Liver (tissue), 9 donors: ENCODE measurements around the gene PPL. TPM values are rescaled to one million over a fixed set of nuclear protein-coding genes. Genes with fewer than 3 reads are reported as not detected.

Experiments
- DNase-seq: peaks from one replicate; pipeline ENCODE4 v3.0.0-alpha.2; 2017; ENCODE audit warnings: low spot score
- H3K27ac ChIP-seq, 2 donors: one replicate each; pipeline ENCODE4 v1.7.0; 2013; ENCODE audit warnings: inconsistent platforms in 2 of 2, low read length in 2 of 2, control low read depth in 1 of 2, low read depth in 1 of 2, mild to moderate bottlenecking in 1 of 2
- H3K27me3 ChIP-seq, 4 donors: one replicate each; pipeline versions ENCODE4 v1.6.1 to v1.7.0; 2013; ENCODE audit warnings: low read length in 3 of 4, inconsistent platforms in 1 of 4, mild to moderate bottlenecking in 1 of 4, moderate library complexity in 1 of 4; ENCODE audit not compliant: control insufficient read depth in 4 of 4, insufficient read depth in 4 of 4
- H3K36me3 ChIP-seq, 4 donors: one replicate each; pipeline versions ENCODE4 v1.6.1 to v1.7.0; 2013; ENCODE audit warnings: low read length in 3 of 4, mild to moderate bottlenecking in 3 of 4, low read depth in 1 of 4, moderate library complexity in 1 of 4; ENCODE audit not compliant: control insufficient read depth in 4 of 4, insufficient read depth in 3 of 4
- H3K4me1 ChIP-seq, 4 donors: one replicate each; pipeline versions ENCODE4 v1.6.1 to v1.7.0; 2013; ENCODE audit warnings: low read length in 3 of 4, mild to moderate bottlenecking in 3 of 4, moderate library complexity in 1 of 4; ENCODE audit not compliant: control insufficient read depth in 4 of 4, insufficient read depth in 4 of 4
- H3K4me3 ChIP-seq, 3 donors: one replicate each; pipeline versions ENCODE4 v1.6.1 to v1.7.0; 2013; ENCODE audit warnings: low read length in 3 of 3, control low read depth in 1 of 3, low read depth in 1 of 3, mild to moderate bottlenecking in 1 of 3
- H3K9ac ChIP-seq, 2 donors: one replicate each; pipeline ENCODE4 v1.7.0; 2013; ENCODE audit warnings: low read length in 2 of 2, mild to moderate bottlenecking in 2 of 2, moderate library complexity in 2 of 2, control low read depth in 1 of 2, low read depth in 1 of 2
- H3K9me3 ChIP-seq, 4 donors: one replicate each; pipeline versions ENCODE4 v1.6.1 to v1.7.0; 2013; ENCODE audit warnings: low read length in 3 of 4; ENCODE audit not compliant: control insufficient read depth in 4 of 4
- CTCF ChIP-seq: fragments of 150-350 bp; IDR thresholded peaks from 2 replicates; pipeline ENCODE4 v1.5.1; 2017; ENCODE audit warnings: improper control_type of control experiment, low read depth, low read length; ENCODE audit not compliant: missing input control
- GABPA ChIP-seq, 2 donors: IDR thresholded peaks in 1 of 2; conservative IDR thresholded peaks in 1 of 2; 2 replicates each; pipeline ENCODE4 v1.6.1; 2016; ENCODE audit warnings: antibody characterized with exemption in 2 of 2, mild to moderate bottlenecking in 1 of 2, moderate library complexity in 1 of 2
- HNF4A ChIP-seq, 2 donors: conservative IDR thresholded peaks; 2 replicates each; pipeline ENCODE4 v1.6.1; 2016; ENCODE audit warnings: antibody characterized with exemption in 2 of 2, mild to moderate bottlenecking in 2 of 2
- HNF4G ChIP-seq: IDR thresholded peaks from 2 replicates; pipeline ENCODE4 v1.6.1; 2016; ENCODE audit warnings: antibody characterized with exemption
- JUND ChIP-seq, 2 donors: IDR thresholded peaks; 2 replicates each; pipeline ENCODE4 v1.6.1; 2016; ENCODE audit warnings: antibody characterized with exemption in 2 of 2
- MAX ChIP-seq: IDR thresholded peaks from 2 replicates; pipeline ENCODE4 v1.6.1; 2016; ENCODE audit warnings: antibody characterized with exemption
- SP1 ChIP-seq: IDR thresholded peaks from 2 replicates; pipeline ENCODE4 v1.6.1; 2018; ENCODE audit warnings: antibody characterized with exemption, mild to moderate bottlenecking
- ZBTB33 ChIP-seq: IDR thresholded peaks from 2 replicates; pipeline ENCODE4 v1.6.1; 2016; ENCODE audit warnings: antibody characterized with exemption
- WGBS: extraction: QIAGEN DNeasy Blood & Tissue Kit; methylation state at CpG from one replicate; pipeline ENCODE4 v1.1.7; 2013; 5-methylcytosine and 5-hydroxymethylcytosine counted together
- polyA plus RNA-seq, 2 donors: library from polyadenylated mRNA; stranded (reverse) in 1 of 2; unstranded in 1 of 2; fragments of 200-250 nt in 1 of 2; fragments of >200 nt in 1 of 2; fragmentation: Nextera tagmentation in 1 of 2; extraction: Ambion mirVana in 1 of 2; gene quantifications; one replicate each; pipeline versions ENCODE4 v1.2.1 to v1.2.3, GENCODE V29; 2013 to 2015
- total RNA-seq, 2 donors: library from RNA; depleted of rRNA; stranded (reverse); fragments of >200 nt; gene quantifications; one replicate each; pipeline ENCODE4 v1.2.3, GENCODE V29; 2014
- donor health status: healthy.
- donor health status: healthy.
- donor health status: healthy.
- donor health status: healthy.
- donor health status: healthy.

Gene PPL
- total and polyA plus RNA-seq, 4 donors: 2.1 to 26.0 (median 6.1) TPM

GRCh38 chr16:4876646-4877379 lies 60.1 kb downstream of the PPL start (continued):
- TF ChIP-seq CTCF (no peak), MAX (no peak)

GRCh38 chr16:4874666-4875065 lies 62.3 kb downstream of the PPL start:
- no peak overlapping the region for H3K9ac ChIP-seq
- DNase-seq: no peak
- WGBS: 79% methylated on average over 8 of the region's 8 CpGs
- H3K27ac ChIP-seq: no peak overlapping the region
- no peak for TF ChIP-seq MAX
- H3K4me3 ChIP-seq: no peak overlapping the region
- H3K27me3 ChIP-seq: no peaks in the 10 kb centered on the region
- peaks cover 18 to 87% (median 66%) of the 10 kb centered on the region in 4 donors for H3K36me3 ChIP-seq
- no peaks in the 10 kb centered on the region for H3K4me1 ChIP-seq
- no peaks in the 10 kb centered on the region for H3K9me3 ChIP-seq

GRCh38 chr16:4873091-4873490 lies 63.9 kb downstream of the PPL start:
- WGBS: 86% methylated on average over 3 of the region's 3 CpGs
- TF ChIP-seq HNF4G: no peak
- TF ChIP-seq SP1: no peak
- H3K27me3 ChIP-seq: no peaks in the 10 kb centered on the region
- no peak overlapping the region for H3K4me3 ChIP-seq
- H3K36me3 ChIP-seq: peaks cover 16 to 79% (median 61%) of the 10 kb centered on the region in 4 donors
- DNase-seq: no peak
- H3K4me1 ChIP-seq: peaks cover 3 to 15% (median 14%) of the 10 kb centered on the region in 4 donors
- H3K27ac ChIP-seq: no peak overlapping the region
- H3K9me3 ChIP-seq: no peaks in the 10 kb centered on the region
- H3K9ac ChIP-seq: no peak overlapping the region

DNA sequence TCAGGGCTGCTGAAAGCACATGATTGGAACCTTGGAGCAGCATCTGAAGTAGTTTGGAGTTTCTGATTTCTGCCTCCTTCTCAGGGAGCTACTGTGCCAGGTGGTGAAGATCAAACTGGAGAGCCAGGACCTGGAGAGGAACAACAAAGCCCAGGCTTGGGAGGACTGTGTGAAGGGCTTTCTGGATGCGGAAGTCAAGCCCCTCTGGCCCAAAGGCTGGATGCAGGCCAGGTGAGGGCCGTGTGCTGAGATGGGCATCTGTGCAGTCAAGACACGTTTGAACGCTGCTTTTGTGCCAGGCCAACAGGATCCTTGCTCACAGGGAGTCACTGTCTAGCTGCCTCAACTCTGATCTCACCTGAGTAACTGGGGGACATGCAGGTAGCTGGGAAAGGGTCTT lies 65.9 kb downstream of the PPL start:
- 93% methylated on average over 4 of the region's 4 CpGs for WGBS
- Histone ChIP-seq H3K9ac (no peak overlapping the region), H3K9me3 (no peaks in the 10 kb centered on the region), H3K27ac (no peak overlapping the region), H3K36me3 (peaks cover 14 to 60% (median 52%) of the 10 kb centered on the region in 4 donors), H3K4me3 (no peak overlapping the region), H3K4me1 (peaks cover 7 to 26% (median 22%) of the 10 kb centered on the region in 4 donors), H3K27me3 (no peaks in the 10 kb centered on the region)
- DNase-seq: no peak
- TF ChIP-seq JUND (IDR thresholded peaks at IDR 0.05): no peak

DNA sequence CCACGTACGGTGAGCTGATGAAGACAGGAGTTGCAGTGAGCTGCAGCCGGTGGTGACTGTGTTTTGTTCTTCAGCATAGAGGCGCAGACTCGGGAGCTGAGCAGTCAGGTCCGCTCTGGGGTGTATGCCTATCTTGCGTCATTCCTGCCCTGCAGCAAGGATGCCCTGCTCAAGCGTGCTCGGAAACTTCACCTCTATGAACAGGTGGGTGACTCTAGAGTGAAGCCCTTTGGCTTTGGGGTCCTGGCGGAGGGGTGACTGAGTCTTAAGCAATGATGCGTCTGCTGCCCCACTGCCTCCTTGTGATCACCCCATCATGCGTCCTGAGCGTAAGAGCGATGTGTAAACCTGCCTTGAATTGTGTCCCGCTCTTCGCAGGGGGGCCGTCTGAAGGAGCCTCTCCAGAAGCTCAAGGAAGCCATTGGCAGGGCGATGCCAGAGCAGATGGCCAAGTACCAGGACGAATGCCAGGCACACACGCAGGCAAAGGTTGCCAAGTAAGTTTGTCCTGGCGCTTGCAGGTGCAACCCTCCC lies 66.7 kb downstream of the PPL start:
- WGBS: 94% methylated on average over 21 of the region's 21 CpGs
- DNase-seq: no peak
- TF ChIP-seq MAX (no peak), JUND (IDR thresholded peaks at IDR 0.05) (no peak), CTCF (no peak), HNF4A (conservative IDR thresholded peaks at IDR 0.05) (no peak), GABPA (IDR thresholded peaks at IDR 0.05 in 1 of 2, conservative IDR thresholded peaks at IDR 0.05 in 1 of 2) (no peak), ZBTB33 (no peak)

More for the DNA sequence above, 66.7 kb downstream of the PPL start:
- H3K36me3 ChIP-seq: peaks cover 11 to 53% (median 49%) of the 10 kb centered on the region in 4 donors
- no peaks in the 10 kb centered on the region for H3K27me3 ChIP-seq
- H3K27ac ChIP-seq: no peak overlapping the region
- H3K9me3 ChIP-seq: no peaks in the 10 kb centered on the region
- H3K9ac ChIP-seq: no peak overlapping the region
- no peak overlapping the region for H3K4me3 ChIP-seq
- H3K4me1 ChIP-seq: peaks cover 7 to 26% (median 22%) of the 10 kb centered on the region in 4 donors
